GM18868 (cell line): ENCODE results near the gene RNF126.
A peak's percentile ranks its signal among the peaks of the same experiment; 100 is the strongest.

ENCODE experiments used
- ATAC-seq: cut with Tn5 transposase; IDR thresholded peaks from one replicate; pipeline ENCODE4 v1.9.1; 2021; ENCODE audit warnings: mild to moderate bottlenecking, moderate library complexity; ENCODE audit not compliant: unreplicated experiment

RNF126 gene

DNA sequence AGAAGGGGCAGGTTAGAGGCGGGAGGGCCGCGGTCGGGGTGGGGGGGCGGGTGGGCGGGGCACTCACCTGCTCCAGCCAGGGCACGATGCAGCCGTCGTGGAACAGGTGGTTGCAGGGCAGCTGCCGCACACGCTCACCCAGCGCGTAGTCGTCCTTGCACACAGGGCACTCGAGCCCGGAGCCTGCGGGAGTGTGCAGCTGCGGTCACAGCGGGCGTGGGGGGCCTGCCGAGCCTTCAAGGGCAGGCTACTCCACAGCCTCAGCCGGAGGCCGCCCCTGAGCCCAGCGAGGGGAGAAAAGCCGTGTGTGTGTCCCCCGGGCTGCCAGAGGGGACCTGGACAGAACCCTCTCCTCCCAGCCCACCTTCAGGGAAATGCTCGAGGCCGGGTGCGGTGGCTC is 14.7 kb downstream of the RNF126 start:
- ATAC-seq, result no peak

DNA sequence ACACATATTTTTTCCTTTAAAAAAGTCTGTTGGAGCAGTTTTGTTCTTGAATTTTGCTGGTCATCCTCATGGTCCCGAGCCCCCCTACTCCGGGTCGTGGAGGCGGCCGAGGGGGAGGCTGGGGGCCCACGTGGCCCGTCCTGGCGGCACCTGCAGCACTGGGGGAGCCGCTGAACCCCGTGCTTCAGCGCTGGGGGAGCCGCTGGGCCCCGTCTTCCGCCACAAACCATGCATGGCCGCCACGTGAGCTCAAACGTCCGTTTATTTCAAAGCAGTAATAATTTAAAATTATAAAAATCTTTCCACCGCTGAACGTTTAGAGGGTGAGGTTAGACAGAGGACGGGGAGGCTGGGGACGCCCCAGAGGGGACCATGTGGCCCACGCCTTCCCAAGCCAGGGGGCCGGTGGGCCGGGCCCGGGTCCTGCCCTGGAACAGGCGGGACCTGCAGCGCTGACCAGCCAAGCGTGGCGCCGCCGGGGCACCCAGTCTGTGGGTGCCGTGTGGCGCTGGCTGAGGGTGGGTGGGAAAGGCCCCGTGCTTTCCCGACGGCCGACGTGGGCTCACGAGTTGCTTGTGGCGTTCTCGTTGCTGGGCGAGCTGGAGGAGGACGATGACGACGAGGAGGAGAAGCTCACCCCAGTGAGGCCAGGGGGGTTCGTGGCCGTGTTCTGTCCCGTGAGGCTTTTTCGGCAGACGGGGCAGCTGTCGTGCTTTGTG is 15.3 kb downstream of the RNF126 start:
- no peak for ATAC-seq

DNA sequence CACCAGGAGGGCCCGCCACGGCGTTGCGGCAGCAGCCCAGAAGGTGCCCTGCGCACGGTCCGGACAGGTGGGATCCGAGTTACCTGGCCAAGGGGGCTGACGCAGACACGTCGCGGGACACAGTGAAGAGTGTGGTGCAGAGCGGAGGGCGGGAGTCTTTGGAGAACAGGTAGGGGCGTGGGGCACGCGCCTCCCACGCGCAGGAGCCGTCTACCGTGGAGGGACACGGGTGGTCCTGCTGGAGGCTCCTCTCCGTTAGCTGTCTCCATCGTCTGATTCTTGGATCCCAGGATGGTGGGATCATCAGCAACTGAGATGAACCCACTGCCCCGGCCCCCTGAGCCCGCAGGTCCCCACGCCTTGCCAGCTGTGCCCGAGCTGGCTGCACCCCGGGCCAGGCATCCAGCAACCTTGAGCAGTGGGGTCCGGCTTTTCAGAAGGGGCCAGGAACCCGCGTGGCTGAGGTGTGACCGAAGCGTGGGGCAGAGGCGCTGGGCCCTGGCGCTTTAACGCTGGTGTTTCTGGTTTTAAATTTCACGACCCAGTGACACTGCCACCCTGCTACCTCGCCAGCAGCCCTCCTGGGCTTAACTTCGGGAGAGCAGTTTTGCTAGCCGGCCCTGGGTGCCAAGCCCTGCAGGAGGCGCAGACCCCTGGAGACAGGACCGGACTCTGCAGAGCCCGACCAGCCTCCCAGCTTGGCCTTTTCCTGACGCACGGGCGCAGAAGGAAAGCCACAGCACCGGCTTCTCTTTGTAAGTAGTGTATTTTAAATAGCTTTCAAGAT is 16.0 kb downstream of the RNF126 start:
- ATAC-seq, result no peak

DNA sequence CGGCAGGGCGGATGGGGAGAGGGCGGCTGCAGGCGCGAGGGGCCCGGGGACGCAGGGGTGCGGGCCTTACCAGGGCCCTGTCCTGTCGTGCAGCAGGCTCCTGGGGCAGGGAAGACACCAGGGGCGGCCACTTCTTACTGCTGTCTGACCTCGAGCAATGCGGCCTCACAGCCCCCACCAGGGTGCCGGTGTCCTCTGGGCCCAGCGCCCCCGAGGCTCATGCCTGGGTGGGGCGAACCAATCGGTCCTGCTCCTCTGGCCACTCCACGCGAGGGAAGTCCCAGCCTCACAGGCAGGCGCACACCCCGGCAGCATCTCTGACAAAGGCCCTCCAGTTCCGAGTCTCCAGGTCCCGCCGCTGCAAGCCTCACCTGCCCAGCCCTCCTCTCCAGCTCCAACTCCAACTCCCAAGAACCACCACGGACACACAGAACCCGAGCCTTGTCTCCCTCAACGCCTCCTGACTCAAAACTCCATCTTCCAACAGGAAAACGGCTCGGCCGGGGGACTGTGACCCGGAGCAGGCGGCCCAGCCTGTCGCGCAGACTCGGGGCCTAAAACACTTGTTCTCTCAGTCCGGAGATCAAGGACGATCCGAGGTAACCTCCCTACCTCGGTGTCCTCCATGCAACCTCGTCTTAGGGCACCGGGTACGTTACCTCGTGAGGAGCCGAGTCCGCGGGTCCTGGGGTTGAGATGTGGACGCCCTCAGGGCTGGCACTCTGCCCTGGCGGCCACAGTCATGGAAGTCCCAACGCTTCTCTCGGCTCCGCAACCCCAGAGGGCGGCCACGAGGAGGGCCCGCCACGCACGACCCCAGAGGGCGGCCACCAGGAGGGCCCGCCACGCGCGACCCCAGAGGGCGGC is 16.9 kb downstream of the RNF126 start:
- ATAC-seq, result no peak

DNA sequence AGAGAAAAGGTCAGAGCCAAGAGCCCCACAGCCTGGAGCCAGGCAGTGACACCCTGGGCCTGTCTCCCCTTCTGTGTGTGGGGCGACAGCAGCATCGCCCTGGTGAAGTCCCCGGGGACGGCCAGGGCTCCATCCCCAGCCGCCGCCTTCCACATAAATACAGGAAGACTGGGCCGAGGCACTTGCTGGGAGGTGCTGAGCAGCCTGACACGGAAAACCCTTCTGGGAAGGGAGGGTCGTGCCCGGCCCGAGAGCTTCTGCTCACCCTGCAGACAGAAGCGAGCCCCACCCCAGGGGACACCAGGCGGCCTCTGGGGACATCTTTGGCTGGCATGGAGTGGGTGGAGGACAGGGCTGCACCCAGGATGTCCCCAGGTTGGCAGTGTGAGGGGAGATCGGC is 18.2 kb downstream of the RNF126 start:
- no peak for ATAC-seq

DNA sequence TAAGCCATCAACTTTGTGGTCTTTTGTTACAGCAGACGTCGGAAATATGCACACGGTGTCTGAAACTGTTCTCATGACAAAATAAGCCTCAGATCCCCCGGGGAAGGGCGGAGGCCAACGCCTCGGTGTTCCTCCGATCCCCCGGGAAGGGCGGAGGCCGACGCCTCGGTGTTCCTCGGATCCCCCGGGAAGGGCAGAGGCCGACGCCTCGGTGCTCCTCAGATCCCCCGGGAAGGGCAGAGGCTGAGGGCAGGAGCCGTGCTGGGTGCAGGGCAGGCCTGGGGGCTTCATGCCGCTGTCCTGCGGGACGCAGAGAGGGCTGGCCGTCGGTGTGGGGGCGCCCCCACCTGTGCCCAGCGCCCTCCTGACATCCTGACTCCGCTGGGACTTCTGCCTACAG is 18.7 kb downstream of the RNF126 start:
- ATAC-seq, result no peak

DNA sequence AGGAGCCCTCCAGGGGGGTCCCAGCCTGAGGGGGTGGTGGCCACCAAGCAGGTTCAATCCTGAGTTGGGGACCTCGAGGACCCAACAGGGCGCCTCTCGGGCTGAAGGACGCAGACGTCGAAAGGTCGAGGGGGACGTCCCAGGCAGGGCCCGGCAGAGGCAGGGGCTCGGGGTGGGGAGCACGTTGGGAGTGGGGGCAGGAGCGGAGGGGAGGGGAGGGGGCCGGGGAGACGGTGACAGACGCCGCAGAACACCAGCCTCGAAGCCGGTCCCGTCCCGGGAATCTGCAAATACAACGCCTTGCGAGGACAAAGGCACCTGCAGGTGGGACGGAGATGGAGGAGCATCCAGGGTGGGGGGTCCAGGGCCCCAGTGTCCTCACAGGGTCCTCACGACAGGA is 19.3 kb downstream of the RNF126 start:
- ATAC-seq, result no peak

DNA sequence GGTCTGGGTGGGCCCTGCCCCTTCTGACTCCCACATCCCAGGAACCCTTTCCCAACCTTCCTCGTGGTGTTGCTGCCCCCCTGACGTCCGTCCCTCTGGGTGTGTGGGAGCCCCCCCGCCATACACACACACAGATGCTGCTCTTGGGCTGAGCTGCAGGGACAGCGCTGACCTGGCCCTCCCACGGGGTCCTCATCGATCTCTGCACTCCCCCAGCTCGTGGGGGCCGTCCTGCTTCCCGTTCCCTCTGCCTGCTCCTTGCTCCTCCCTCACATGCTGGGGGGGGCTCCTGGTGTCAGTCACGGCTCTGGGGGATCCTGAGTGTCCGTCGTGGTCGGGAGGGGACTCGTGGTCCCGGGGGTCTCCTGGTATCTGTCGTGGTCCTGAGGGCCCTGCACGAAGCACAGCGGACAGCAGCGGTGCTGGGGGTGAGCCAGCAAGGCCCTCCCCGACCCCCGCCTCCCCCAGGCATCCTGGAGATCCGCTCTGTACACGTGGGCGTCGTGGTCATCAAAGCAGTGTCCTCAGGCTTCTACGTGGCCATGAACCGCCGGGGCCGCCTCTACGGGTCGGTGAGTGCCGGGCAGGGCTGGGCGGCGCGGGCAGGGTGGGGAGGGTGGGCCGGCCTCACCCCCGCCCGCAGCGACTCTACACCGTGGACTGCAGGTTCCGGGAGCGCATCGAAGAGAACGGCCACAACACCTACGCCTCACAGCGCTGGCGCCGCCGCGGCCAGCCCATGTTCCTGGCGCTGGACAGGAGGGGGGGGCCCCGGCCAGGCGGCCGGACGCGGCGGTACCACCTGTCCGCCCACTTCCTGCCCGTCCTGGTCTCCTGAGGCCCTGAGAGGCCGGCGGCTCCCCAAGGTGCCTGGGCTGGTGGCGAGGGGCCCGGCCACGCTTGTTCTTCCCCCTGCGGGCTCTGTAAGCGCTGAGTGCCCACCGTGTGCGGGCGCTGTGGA is 20.0 kb downstream of the RNF126 start:
- ATAC-seq, result no peak

DNA sequence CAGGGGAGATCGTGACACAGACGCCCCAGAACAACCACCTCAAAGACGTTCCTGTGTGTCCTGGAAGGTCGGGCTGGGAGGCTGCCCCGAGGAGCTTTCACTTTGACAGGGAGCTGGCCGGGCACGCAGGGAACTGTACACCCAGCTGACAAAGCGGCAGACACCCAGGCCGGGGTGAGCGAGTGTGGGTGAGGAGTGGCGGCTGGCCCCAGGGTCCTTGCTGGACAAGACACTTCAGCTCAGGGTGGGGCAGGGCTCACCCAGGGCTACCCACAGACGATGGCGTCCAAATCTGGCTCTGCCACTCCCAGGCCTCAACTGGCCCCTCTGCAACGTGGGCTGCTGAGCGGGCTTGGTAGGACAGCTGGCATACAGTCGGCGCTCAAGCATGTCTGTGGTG is 21.3 kb downstream of the RNF126 start:
- no peak for ATAC-seq

DNA sequence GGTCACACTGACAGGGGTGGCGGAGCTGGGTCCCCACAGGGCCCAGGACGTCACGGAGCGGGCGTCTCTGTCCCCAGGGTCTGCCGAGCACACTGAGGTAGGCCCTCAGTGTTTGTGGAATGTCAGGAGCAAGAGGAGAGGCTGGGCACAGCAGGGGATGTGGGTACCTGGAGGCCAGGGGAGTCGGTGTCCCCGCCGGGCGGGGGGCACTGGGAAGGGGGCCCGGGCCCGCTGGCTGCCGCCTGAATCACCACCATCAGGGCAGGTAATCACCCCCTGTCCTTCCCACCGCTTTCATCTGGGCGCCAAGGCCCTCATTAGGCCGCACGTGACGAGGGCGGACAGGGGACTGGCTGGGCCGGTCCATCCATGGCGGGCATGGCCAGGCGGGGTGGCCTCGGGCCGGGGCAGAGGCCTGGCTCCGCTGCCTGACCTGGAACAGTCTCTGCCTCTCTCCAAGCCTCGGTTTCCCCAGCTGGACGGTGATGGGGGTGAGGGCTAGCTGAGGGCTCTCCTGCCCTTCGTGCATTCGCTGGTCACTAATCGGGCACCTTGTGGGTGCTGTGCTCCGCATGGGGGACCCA is 22.3 kb downstream of the RNF126 start:
- no peak for ATAC-seq

DNA sequence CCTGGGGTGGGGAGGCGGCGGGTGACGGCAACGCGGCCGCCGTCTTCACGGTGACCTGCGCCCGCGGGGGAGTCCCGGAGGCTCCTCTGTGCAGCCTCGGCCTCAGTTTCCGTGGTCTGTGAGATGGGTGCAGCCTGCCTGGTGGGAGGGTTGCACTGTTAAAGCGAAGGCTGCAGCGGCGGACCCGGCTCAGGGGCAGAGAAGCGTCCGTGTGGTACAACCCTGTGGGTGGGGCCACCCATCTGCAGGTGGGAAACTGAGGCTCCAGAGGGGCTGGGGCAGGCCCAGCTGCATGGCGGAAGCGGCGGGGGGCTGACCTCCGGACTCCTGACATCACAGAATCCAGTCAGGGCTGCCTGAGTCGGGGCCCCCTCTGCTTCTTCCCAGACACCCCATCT is 22.9 kb downstream of the RNF126 start:
- ATAC-seq, result no peak

DNA sequence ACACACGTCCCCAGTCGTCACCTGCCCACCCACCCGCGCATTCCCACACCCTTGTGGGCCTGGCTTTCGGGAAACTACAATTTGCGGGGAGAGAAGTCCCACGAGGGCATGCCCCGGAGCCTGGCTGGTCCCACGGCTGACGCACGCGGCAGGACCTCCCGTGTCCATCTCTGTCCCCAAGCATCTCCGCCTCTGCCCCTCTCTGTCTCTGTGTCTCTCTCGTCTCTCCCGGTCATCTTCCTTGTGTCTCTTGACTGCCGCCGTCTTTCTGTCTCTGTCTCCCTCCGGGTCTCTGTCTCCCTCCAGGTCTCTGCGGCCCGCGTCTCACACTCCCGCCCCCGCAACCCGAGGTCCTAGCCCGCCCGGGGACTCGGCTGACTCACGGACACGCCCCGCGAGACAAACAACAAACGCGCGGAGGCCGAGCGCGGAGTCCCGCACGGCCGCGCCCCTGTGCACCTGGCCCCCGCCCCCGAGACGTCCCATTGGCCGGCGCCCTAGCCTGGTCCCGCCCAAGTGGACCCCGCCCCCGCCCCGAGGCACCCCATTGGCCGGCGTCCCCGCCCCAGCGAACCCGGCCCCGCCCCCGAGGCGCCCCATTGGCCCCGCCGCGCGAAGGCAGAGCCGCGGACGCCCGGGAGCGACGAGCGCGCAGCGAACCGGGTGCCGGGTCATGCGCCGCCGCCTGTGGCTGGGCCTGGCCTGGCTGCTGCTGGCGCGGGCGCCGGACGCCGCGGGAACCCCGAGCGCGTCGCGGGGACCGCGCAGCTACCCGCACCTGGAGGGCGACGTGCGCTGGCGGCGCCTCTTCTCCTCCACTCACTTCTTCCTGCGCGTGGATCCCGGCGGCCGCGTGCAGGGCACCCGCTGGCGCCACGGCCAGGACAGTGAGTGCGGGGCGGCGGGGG is 23.5 kb downstream of the RNF126 start, which contains the start of gene FGF22:
TSS of gene FGF22 (plus strand) at position 627 of the 908 bp plus-strand sequence. CDS start at position 674, 47 bp downstream.
- peak; percentile 65 for ATAC-seq

DNA sequence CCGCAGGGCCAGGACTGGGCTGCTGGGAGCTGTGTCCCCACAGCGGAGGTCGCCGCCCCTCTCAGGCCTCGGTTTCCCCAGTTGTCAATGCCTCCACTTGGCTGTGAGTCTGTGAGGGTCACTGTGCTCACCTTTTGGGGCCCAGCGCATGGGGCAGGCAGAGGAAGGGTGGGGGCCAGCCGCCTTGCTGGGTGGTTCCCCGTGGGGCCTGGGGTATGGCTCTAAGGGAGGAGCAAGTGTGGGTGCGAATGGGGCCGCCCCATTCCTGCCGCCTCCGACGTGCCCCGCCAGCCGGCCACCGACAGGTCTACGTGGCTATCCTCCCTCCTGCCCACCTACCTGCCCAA is 24.1 kb downstream of the RNF126 start:
- no peak for ATAC-seq

DNA sequence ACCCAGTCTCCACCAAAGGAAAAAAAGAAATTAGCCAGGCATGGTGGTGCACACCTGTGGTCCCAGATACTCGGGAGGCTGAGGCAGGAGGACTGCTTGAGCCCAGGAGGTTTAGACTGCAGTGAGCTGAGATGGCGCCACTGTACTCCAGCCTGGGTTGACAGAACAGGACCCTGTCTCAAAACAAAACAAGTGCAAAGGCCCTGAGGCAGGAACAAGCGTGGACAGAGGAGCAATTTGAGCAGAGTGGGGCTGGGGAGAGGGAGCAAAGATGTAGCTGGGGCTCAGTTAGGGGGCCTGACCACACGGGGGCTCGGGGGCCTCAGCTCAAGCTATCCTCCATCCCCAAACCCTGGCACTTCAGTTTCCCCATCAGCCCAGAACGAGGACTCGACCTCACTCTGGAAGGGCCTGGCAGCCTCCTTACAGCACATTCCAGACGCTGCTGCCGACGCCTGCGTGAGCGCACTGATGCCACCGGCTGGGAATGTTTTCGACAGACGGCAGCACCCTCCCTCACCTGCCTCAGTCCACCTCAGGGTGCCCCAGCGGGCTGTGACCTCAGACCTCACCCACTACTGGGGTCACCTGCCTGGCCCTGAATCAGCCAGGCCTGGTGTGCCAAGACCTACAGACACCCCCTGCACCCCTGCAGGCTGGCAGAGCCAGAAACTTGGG is 27.9 kb downstream of the RNF126 start:
- ATAC-seq, result no peak

DNA sequence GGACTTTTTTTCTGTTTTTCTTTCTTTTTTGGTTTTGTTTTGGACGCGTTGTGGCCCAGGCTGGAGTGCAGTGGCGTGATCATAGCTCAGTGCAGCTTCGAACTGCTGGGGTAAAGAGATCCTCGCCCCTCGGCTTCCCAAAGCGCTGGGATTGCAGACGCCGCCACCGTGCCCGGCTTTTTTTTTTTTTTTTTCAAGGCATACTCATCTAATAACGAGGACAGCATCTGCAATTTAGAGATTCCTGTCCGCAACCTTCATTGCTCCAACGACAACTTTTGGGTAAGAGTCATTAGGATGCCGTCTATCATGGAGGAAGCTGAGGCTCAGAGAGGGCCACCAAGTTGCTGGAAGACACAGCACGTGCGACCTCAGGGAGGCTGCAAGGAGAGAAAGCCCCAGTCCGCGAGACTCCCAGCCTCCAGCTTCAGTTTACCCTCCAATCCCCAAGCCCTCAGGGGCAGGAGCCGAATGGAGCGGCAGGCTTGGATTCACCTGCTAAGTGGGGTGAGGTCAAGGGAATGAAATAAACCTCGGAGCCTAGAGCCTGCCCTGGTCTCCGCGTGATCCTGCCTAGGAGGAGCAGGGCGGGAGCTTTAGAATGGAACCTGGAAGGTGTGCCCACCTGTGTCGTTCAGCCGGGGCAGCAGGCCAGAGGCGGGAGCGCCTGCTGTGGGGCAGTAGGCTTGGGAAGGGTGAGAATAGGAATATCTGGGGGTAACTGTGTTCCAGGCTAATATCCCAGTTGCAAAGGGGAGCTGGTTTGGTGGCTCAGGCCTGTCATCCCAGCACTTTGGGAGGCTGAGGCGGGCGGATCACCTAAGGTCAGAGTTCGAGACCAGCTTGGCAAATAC is 29.0 kb downstream of the RNF126 start:
- ATAC-seq, result no peak

DNA sequence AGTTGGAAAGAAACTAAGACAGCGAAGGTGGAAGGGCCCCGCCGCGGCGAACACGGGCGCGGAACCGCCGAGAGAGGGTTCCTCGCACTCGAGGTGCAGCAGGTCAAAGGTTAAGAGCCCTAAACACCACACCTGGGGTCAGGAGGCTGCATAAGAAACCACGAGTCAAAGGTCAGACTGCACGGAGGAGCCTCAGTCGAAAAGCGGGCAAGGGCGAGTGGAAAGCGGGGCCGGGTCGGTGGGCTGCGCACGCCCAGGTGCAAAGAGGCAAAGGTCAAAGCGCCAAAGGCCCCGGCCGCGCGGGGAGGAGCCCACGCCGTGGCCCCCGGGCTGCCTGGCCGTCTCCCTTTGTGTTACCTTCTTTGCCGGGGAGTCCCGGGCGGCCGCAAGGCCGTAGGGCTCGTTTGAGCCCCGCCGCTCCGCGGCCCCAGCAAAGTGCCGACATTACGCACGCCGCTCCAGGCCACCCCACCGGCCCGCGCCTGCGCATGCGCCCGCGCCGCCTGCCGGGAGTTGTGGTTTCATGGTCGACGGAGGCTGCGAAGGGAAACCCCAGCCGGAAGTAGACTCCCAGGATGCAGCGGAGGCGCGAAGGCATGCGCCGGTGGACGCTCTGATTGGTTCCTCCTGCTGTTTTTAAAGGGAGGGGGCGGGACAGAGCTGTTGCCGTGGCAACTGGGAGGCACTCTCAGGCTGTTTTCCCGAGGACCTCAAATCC is 29.8 kb downstream of the RNF126 start, which contains the start of gene POLRMT:
TSS of gene POLRMT (minus strand) at position 470 of the 718 bp plus-strand sequence. CDS start at position 445, 25 bp downstream.
- ATAC-seq, result peak; percentile 85
